Psoas muscle (tissue), 8 donors: ENCODE measurements around the gene FXYD7. TPM values are rescaled to one million over a fixed set of nuclear protein-coding genes. Genes with fewer than 3 reads are reported as not detected.
"Not testable (repeated sequence)": the region's sequence is repeated elsewhere in the genome, so short reads cannot be mapped to it uniquely, and the experiment has no call there.

Source experiments
- ATAC-seq, 4 donors: fragments of 200-7000 bp; cut with Tn5 transposase; one replicate each; pipeline ENCODE4 v1.9.1; 2020; ENCODE audit warnings: moderate library complexity in 3 of 4, mild to moderate bottlenecking in 2 of 4
- DNase-seq, 2 donors: peaks; one replicate each; pipeline ENCODE4 v3.0.0-alpha.2; 2020
- H3K27ac ChIP-seq: fragments of 200-600 bp; one replicate; pipeline ENCODE4 v1.8.0; 2022
- H3K27me3 ChIP-seq, 3 donors: fragments of 200-600 bp in 1 of 3; one replicate each; pipeline versions ENCODE4 v1.6.1 to v1.8.0; 2013 to 2022; ENCODE audit warnings: low read length in 2 of 3, mild to moderate bottlenecking in 2 of 3, moderate library complexity in 1 of 3; ENCODE audit not compliant: insufficient read depth in 3 of 3
- H3K36me3 ChIP-seq, 2 donors: fragments of 200-600 bp in 1 of 2; one replicate each; pipeline versions ENCODE4 v1.6.1 to v1.8.0; 2013 to 2022; ENCODE audit warnings: low read depth in 1 of 2, mild to moderate bottlenecking in 1 of 2, moderate library complexity in 1 of 2; ENCODE audit not compliant: insufficient read depth in 1 of 2
- H3K4me1 ChIP-seq: fragments of 200-600 bp; one replicate; pipeline ENCODE4 v1.8.0; 2022
- H3K4me3 ChIP-seq: fragments of 200-600 bp; one replicate; pipeline ENCODE4 v1.8.0; 2022; ENCODE audit warnings: mild to moderate bottlenecking
- H3K9me3 ChIP-seq: fragments of 200-600 bp; one replicate; pipeline ENCODE4 v1.8.0; 2022
- WGBS, 3 donors: extraction: QIAGEN DNeasy Blood & Tissue Kit; methylation state at CpG; one replicate each; pipeline versions ENCODE4 v1.1.6 to v1.1.7; 2013; 5-methylcytosine and 5-hydroxymethylcytosine counted together
- intact Hi-C, 2 donors: fragments of 100-400 bp; cut with DNase I; formaldehyde crosslinking; loops; one replicate each; pipeline versions ENCODE4 v1.11.0 to v1.14.2; 2022
- polyA plus RNA-seq, 3 donors: library from polyadenylated mRNA; stranded (reverse); fragments of 200-250 nt; gene quantifications; one replicate each; pipeline ENCODE4 v1.2.3, GENCODE V29; 2013
- total RNA-seq, 4 donors: library from RNA; stranded (reverse); fragmentation: NEBNext Ultra II Directional in 2 of 4; extraction: Animal tissue kit (Norgen Biotek cat#: 25700) in 2 of 4; gene quantifications; one replicate each; pipeline versions ENCODE4 v1.2.1 to v1.2.4, GENCODE V29; 2021 to 2023
- TF ChIP-seq, protein P1 (sequence below): fragments of 200-600 bp; IDR thresholded peaks from one replicate; pipeline ENCODE4 v1.8.0; 2022; ENCODE audit warnings: antibody characterized with exemption
- donor health status: healthy with polysubstance abuse.
- donor health status: DM: no; HTN: no; CAD: no; lungs with moderate emphysema.
- donor health status: Bipolar disorder and iron deficiency.
- donor health status: healthy.
- donor health status: DM: yes; HTN: yes; CAD: no.
- donor health status: DM: no; HTN: no; CAD: no.
- donor health status: DM: no; HTN: no; CAD: no.
- donor health status: DM: yes; HTN: yes; CAD: no.

The FXYD7 gene
- total and polyA plus RNA-seq, 7 donors, result 0.13 to 0.65 (median 0.57) TPM; not detected in 3

DNA sequence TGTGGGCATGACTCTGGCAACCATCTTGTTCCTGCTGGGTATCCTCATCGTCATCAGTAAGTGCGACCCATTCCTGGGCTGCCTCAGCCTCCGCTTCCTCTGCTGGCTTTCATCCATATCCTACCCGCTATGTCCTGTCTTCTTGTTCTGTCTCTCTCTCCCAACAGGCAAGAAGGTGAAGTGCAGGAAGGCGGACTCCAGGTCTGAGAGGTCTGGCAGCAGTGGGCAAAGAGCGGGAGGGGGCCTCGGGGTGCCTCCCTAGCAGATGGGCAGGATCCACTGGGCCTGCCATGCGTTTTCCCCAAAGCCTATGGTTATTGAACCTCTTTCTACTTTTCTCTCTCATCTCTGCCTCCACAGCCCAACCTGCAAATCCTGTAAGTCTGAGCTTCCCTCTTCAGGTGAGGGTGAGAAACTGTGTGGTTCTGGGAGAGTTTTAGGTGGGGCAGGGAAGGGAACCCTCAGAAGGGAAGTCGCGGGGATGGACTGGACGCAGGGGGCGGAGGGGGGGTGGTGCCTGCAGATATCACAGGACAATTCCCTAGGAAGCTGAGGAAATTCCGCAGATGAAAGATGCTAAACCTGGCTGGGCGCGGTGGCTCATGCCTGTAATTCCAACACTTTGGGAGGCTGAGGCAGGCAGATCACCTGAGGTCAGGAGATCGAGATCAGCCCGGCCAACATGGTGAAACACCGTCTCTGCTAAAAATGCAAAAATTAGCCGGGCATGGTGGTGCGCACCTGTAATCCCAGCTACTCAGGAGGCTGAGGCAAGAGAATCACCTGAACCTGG lies 8.4 kb downstream of the FXYD7 start:
- Histone ChIP-seq H3K36me3 (no peaks in the 10 kb centered on the region), H3K27me3 (peaks cover 0 to 37% (median 20%) of the 10 kb centered on the region in 3 donors), H3K4me1 (no peaks in the 10 kb centered on the region), H3K27ac (no peak overlapping the region), H3K4me3 (no peak overlapping the region), H3K9me3 (no peaks in the 10 kb centered on the region)
- ATAC-seq (no peak), DNase-seq (no peak)
- WGBS, 3 donors, result 85 to 87% (median 87%) methylated on average over 20 of the region's 20 CpGs
- TF ChIP-seq, protein P1, sequence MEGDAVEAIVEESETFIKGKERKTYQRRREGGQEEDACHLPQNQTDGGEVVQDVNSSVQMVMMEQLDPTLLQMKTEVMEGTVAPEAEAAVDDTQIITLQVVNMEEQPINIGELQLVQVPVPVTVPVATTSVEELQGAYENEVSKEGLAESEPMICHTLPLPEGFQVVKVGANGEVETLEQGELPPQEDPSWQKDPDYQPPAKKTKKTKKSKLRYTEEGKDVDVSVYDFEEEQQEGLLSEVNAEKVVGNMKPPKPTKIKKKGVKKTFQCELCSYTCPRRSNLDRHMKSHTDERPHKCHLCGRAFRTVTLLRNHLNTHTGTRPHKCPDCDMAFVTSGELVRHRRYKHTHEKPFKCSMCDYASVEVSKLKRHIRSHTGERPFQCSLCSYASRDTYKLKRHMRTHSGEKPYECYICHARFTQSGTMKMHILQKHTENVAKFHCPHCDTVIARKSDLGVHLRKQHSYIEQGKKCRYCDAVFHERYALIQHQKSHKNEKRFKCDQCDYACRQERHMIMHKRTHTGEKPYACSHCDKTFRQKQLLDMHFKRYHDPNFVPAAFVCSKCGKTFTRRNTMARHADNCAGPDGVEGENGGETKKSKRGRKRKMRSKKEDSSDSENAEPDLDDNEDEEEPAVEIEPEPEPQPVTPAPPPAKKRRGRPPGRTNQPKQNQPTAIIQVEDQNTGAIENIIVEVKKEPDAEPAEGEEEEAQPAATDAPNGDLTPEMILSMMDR, result no peak
- intact Hi-C loops, result no loop called here

DNA sequence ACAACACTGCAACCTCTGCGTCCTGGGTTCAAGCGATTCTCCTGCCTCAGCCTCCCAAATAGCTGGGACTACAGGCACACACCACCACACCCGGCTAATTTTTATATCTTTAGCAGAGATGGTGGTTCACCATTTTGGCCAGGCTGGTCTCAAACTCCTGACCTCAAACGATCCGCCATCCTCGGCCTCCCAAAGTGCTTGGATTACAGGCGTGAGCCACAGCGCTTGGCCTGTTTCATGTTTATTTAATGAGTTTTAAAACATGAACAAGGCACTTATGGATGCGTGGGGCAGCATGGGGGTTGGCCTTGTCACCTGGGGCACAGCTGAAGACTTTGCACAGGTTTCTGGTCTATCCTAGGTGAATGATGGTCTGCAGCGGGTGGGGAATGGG lies 10.1 kb downstream of the FXYD7 start:
- H3K4me3 ChIP-seq, H3K36me3 ChIP-seq, H3K4me1 ChIP-seq, ATAC-seq, H3K9me3 ChIP-seq, intact Hi-C loops, H3K27ac ChIP-seq, DNase-seq: not testable (repeated sequence)
- peaks cover 0 to 41% (median 20%) of the 10 kb centered on the region in 3 donors for H3K27me3 ChIP-seq
- 60 to 65% (median 61%) methylated on average over 10 of the region's 10 CpGs for WGBS, 3 donors

DNA sequence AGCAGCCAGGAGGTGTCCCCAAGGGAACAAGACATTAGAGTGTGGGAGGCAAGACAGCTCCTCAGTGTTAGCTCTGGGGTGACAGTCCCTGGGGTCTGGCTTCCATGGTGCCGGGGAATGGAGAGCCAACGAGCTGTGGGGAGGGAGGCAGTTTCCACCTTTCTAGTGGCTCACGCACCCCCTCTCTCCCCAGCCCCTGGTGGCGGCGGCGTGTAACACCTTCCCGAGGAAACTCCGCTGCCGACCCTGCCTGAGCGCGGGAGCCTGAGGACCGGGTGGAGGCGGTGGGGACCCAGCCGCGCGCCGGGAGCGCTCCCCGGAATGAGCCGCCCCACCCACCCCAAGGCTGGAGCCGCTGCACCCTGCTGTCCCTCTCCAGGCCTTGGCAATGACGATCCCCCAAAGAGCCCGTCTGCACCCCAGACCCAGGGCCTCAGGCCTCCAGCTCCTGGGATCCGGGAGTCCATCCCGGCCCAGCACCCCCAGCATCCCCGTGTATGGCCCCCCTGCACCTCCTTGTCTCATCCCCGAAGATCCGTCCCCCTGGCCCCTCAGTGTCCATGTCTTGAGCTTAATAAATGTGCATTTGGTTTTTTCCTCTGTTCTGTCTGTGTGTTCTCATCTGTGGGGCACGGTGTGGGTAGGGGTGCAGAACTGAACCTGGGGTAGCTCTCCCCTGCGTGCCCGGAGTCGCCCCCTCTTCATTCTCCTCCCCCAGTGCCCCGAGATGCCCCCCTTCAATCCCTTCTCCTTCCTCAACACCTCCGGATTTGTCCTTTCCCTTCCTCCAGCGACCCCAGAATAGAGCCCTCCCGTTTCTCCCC lies 10.9 kb downstream of the FXYD7 start:
- Histone ChIP-seq H3K4me1 (no peaks in the 10 kb centered on the region), H3K27me3 (peaks cover 0 to 41% (median 20%) of the 10 kb centered on the region in 3 donors), H3K9me3 (no peaks in the 10 kb centered on the region), H3K4me3 (peak overlapping the region; percentile 63), H3K36me3 (peaks cover 0 to 8% of the 10 kb centered on the region in 2 donors), H3K27ac (no peak overlapping the region)
- peak; percentile 44 to 65 for DNase-seq
- 1 to 2% (median 1%) methylated on average over 33 to 36 of the region's 36 CpGs for WGBS, 3 donors
- ATAC-seq, result peak in 3 of 4 donors; percentile 36 to 43 (median 38)
- intact Hi-C loops, result no loop called here
- TF ChIP-seq, protein P1, result peak; percentile 31

DNA sequence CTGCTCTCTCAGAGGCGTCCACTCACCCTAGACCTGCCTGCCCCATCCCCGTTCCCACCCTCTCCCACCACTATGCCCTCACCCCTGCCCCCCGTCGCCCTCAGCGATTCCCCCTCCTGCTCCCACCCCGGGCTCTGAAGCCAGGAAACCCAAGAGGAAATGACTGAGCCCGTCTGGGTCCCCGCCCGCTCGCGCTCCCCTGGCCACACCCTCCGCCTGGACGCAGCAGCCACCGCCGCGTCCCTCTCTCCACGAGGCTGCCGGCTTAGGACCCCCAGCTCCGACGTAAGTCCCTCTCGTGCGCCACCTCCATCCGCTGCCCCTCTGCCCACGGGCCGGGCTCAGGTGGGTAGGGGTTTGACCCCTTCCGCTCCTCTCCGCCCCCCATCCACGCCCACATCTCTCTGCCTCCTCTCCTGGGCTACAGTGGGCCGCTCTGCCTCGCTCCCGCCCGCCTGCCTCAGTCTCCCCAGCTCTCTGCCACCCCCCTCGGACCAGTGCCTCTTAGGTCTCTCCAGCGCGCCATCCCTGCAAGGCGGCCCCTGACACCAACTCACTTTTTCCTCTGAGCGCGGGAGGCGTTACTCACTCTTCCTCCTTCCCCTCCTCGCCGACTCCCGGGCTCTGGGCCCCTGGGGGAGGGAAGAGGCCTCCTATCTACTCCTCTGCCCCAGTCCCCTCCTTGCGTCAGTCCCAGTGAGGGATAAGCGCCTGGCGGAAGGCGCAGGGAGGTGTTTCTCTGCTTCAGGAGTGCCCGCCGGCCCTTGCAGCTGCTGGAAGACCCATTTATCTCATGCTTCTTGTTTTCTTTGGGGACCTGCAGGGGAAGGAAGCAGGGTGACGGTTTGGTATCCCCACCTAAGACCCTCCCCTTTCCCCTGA lies 11.7 kb downstream of the FXYD7 start, which contains the start of gene FXYD5:
TSS of gene FXYD5 (plus strand) at position 211 of the 882 bp plus-strand sequence. CDS start 816 bp downstream, outside the sequence.
- peak; percentile 59 to 79 (median 62) for ATAC-seq
- H3K4me3 ChIP-seq, result peak within 1 kb of the TSS; percentile 63
- no peaks in the 10 kb centered on the region for H3K9me3 ChIP-seq
- intact Hi-C loops, result no loop called here
- TF ChIP-seq, protein P1, result no peak
- H3K27me3 ChIP-seq, result peaks cover 0 to 41% (median 20%) of the 10 kb centered on the region in 3 donors
- H3K36me3 ChIP-seq, result peaks cover 0 to 14% of the 10 kb centered on the region in 2 donors
- 1% methylated on average over 45 to 49 of the region's 49 CpGs for WGBS, 3 donors
- DNase-seq, result peak; percentile 74
- H3K27ac ChIP-seq, result peak within 1 kb of the TSS; percentile 36
- no peaks in the 10 kb centered on the region for H3K4me1 ChIP-seq
